Nephron progenitor cell (in vitro differentiated cells): ENCODE measurements around the gene CALML6.

Experiments used
- DNase-seq: peaks from one replicate; pipeline ENCODE4 v3.0.0; 2021
- H3K27ac Mint-ChIP-seq: 2 replicates; pipeline ENCODE4 v1.8.0; 2021; ENCODE audit warnings: mild to moderate bottlenecking, moderate library complexity, mixed read lengths
- H3K27me3 Mint-ChIP-seq: 2 replicates; pipeline ENCODE4 v1.8.0; 2021; ENCODE audit warnings: mild to moderate bottlenecking, low read depth, mixed read lengths; ENCODE audit not compliant: poor library complexity
- H3K36me3 Mint-ChIP-seq: 2 replicates; pipeline ENCODE4 v1.8.0; 2021; ENCODE audit warnings: low read depth, mixed read lengths
- H3K4me1 Mint-ChIP-seq: 2 replicates; pipeline ENCODE4 v1.8.0; 2021; ENCODE audit warnings: mixed read lengths
- H3K4me3 Mint-ChIP-seq: 2 replicates; pipeline ENCODE4 v1.8.0; 2021; ENCODE audit warnings: mild to moderate bottlenecking, moderate library complexity, mixed read lengths
- H3K9me3 Mint-ChIP-seq: 2 replicates; pipeline ENCODE4 v1.8.0; 2021; ENCODE audit warnings: mild to moderate bottlenecking, moderate library complexity, mixed read lengths
- CTCF ChIP-seq: fragments of 200-600 bp; sonication (generic); IDR thresholded peaks from 2 replicates; pipeline ENCODE4 v1.5.0; 2021; ENCODE audit warnings: antibody characterized with exemption

CALML6 gene

GRCh38 chr1:1914971-1915692 lies at the start of gene CALML6:
Gene CALML6 (plus strand): TSS chr1:1915260. CDS start chr1:1915281, 21 bp downstream.
- Mint-ChIP-seq H3K4me3 (no peak within 1 kb of the TSS), H3K27me3 (peaks cover 18% of the 10 kb centered on the region), H3K9me3 (no peaks in the 10 kb centered on the region), H3K36me3 (no peaks in the 10 kb centered on the region), H3K4me1 (peaks cover 47% of the 10 kb centered on the region), H3K27ac (peak within 1 kb of the TSS; percentile 42)
- no peak for TF ChIP-seq CTCF
- no peak for DNase-seq

GRCh38 chr1:1867164-1867563 lies 47.9 kb upstream of the CALML6 start:
- Mint-ChIP-seq H3K36me3 (peaks cover 74% of the 10 kb centered on the region), H3K27ac (no peak overlapping the region), H3K27me3 (no peaks in the 10 kb centered on the region), H3K9me3 (peaks cover 42% of the 10 kb centered on the region), H3K4me1 (no peaks in the 10 kb centered on the region), H3K4me3 (no peak overlapping the region)
- no peak for TF ChIP-seq CTCF
- no peak for DNase-seq

DNA sequence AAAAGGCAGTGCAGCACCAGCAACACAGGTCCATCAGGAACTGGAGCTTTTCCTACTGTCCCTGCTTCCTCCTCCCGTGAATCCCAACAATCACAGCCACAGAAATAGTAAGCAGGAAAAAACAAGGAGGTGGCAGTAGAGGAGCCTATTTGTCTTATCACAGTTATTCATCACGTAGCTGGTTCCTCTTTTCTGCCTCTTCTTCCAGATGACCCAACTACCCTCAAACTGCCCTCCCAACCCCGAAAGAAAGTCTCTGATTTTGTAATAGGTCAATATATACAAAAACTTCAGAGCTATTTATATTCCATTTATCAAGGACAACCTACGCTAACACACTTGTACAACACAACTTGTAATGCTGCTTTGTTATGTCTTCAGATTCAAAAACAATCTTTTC lies 45.6 kb upstream of the CALML6 start:
- peak overlapping the region; percentile 92 for H3K27ac Mint-ChIP-seq
- no peak for TF ChIP-seq CTCF
- H3K4me1 Mint-ChIP-seq, result no peaks in the 10 kb centered on the region
- H3K27me3 Mint-ChIP-seq, result no peaks in the 10 kb centered on the region
- H3K4me3 Mint-ChIP-seq, result no peak overlapping the region
- H3K9me3 Mint-ChIP-seq, result peaks cover 54% of the 10 kb centered on the region
- DNase-seq, result no peak
- H3K36me3 Mint-ChIP-seq, result peaks cover 78% of the 10 kb centered on the region

- Mint-ChIP-seq H3K4me3 (no peak overlapping the region), H3K27ac (peak overlapping the region; percentile 80), H3K36me3 (peaks cover 93% of the 10 kb centered on the region), H3K4me1 (peaks cover 1% of the 10 kb centered on the region), H3K27me3 (no peaks in the 10 kb centered on the region), H3K9me3 (peaks cover 70% of the 10 kb centered on the region)
- TF ChIP-seq CTCF, result no peak
- no peak for DNase-seq
These were observed 42.6 kb upstream of the CALML6 start for GRCh38 chr1:1872329-1872994.

GRCh38 chr1:1873186-1873585 lies 41.9 kb upstream of the CALML6 start:
- Mint-ChIP-seq H3K9me3 (peaks cover 71% of the 10 kb centered on the region), H3K4me1 (peaks cover 7% of the 10 kb centered on the region), H3K36me3 (peaks cover 93% of the 10 kb centered on the region), H3K27me3 (no peaks in the 10 kb centered on the region), H3K4me3 (no peak overlapping the region), H3K27ac (peak overlapping the region; percentile 80)
- no peak for TF ChIP-seq CTCF
- DNase-seq, result no peak
